HEK293 (cell line): Measurements from ENCODE around the gene IP6K2.

Experiments
- CTCF ChIA-PET: fragments of 350-600 bp; formaldehyde crosslinking; extraction: SDS; loops from one replicate; lab custom pipeline; 2021; ENCODE audit warnings: antibody characterized with exemption; lab: Yijun Ruan, JAX
- POLR2A ChIA-PET: fragments of 300-600 bp; formaldehyde crosslinking; extraction: SDS; loops from one replicate; lab custom pipeline; 2020; ENCODE audit warnings: antibody characterized with exemption, inconsistent platforms; lab: Yijun Ruan, JAX
- H3K27ac ChIP-seq: fragments of 200-500 bp; sonication (Bioruptor generic); 2 replicates; pipeline ENCODE4 v1.5.1; 2014; ENCODE audit warnings: low read depth, low read length, control low read depth, inconsistent platforms; ENCODE audit errors: extremely low read depth
- H3K36me3 ChIP-seq, 2 experiments: fragments of 200-500 bp in 1 of 2; sonication (Bioruptor generic) in 1 of 2; 1 replicate in 1 of 2; 2 replicates in 1 of 2; pipeline ENCODE4 v1.5.1; 2014 to 2017; ENCODE audit warnings: inconsistent platforms in 2 of 2, low read length in 2 of 2; ENCODE audit not compliant: control insufficient read depth in 2 of 2, insufficient read depth in 1 of 2
- H3K4me1 ChIP-seq: fragments of 200-500 bp; sonication (Bioruptor generic); 2 replicates; pipeline ENCODE4 v1.5.1; 2014; ENCODE audit warnings: mild to moderate bottlenecking, low read length, inconsistent platforms; ENCODE audit not compliant: control insufficient read depth, insufficient read depth
- H3K4me3 ChIP-seq: 2 replicates; pipeline ENCODE4 v1.5.1; 2011; ENCODE audit warnings: low read depth, mild to moderate bottlenecking, control low read depth, low read length, moderate library complexity
- H3K9me3 ChIP-seq: fragments of 200-500 bp; sonication (Bioruptor generic); 2 replicates; pipeline ENCODE4 v1.5.1; 2014; ENCODE audit warnings: low read depth, low read length, inconsistent platforms; ENCODE audit not compliant: control insufficient read depth, insufficient read depth
- INSM2 ChIP-seq: fragments of 450-650 bp; formaldehyde crosslinking; IDR thresholded peaks from 2 replicates; pipeline ENCODE4 v1.5.1; 2016; ENCODE audit warnings: missing biosample characterization, missing genetic modification characterization
- KLF7 ChIP-seq: fragments of 450-650 bp; formaldehyde crosslinking; IDR thresholded peaks from 2 replicates; pipeline ENCODE4 v1.5.1; 2016; ENCODE audit warnings: missing biosample characterization, missing genetic modification characterization, borderline replicate concordance
- PBX3 ChIP-seq: sonication (generic); formaldehyde crosslinking; IDR thresholded peaks from 2 replicates; pipeline ENCODE4 v1.8.1; 2022; ENCODE audit warnings: mild to moderate bottlenecking, moderate library complexity, missing genetic modification reagents
- PRDM1 ChIP-seq: fragments of 450-650 bp; formaldehyde crosslinking; IDR thresholded peaks from 2 replicates; pipeline ENCODE4; 2016; ENCODE audit warnings: missing biosample characterization, missing genetic modification characterization
- RBAK ChIP-seq: fragments of 450-650 bp; formaldehyde crosslinking; IDR thresholded peaks from 2 replicates; pipeline ENCODE4 v1.5.1; 2016; ENCODE audit warnings: missing biosample characterization, missing genetic modification characterization
- REST ChIP-seq: fragments of 450-650 bp; formaldehyde crosslinking; IDR thresholded peaks from 2 replicates; pipeline ENCODE4 v1.5.1; 2016; ENCODE audit warnings: missing biosample characterization, missing genetic modification characterization
- SCRT1 ChIP-seq: fragments of 450-650 bp; formaldehyde crosslinking; IDR thresholded peaks from 2 replicates; pipeline ENCODE4 v1.5.1; 2016; ENCODE audit warnings: missing biosample characterization, missing genetic modification characterization, borderline replicate concordance
- SCRT2 ChIP-seq: fragments of 450-650 bp; formaldehyde crosslinking; IDR thresholded peaks from 2 replicates; pipeline ENCODE4 v1.5.1; 2016; ENCODE audit warnings: missing biosample characterization, missing genetic modification characterization
- ZBTB6 ChIP-seq: fragments of 450-650 bp; formaldehyde crosslinking; IDR thresholded peaks from 2 replicates; pipeline ENCODE4 v1.5.1; 2017; ENCODE audit warnings: missing biosample characterization, missing genetic modification characterization
- ZFP41 ChIP-seq: fragments of 450-650 bp; formaldehyde crosslinking; IDR thresholded peaks from 2 replicates; pipeline ENCODE4 v1.5.1; 2016; ENCODE audit warnings: missing biosample characterization, missing genetic modification characterization, borderline replicate concordance
- ZNF138 ChIP-seq: fragments of 450-650 bp; formaldehyde crosslinking; IDR thresholded peaks from 2 replicates; pipeline ENCODE4 v1.5.1; 2016; ENCODE audit warnings: missing biosample characterization, missing genetic modification characterization, borderline replicate concordance
- ZNF174 ChIP-seq: fragments of 450-650 bp; formaldehyde crosslinking; IDR thresholded peaks from 2 replicates; pipeline ENCODE4 v1.5.0; 2017; ENCODE audit warnings: missing biosample characterization, mild to moderate bottlenecking, missing genetic modification characterization
- ZNF354C ChIP-seq: fragments of 450-650 bp; formaldehyde crosslinking; IDR thresholded peaks from 2 replicates; pipeline ENCODE4 v1.5.1; 2016; ENCODE audit warnings: missing biosample characterization, missing genetic modification characterization, low read depth, borderline replicate concordance
- ZNF398 ChIP-seq: fragments of 450-650 bp; formaldehyde crosslinking; IDR thresholded peaks from 2 replicates; pipeline ENCODE4 v1.5.1; 2017; ENCODE audit warnings: missing biosample characterization, missing genetic modification characterization
- ZNF768 ChIP-seq: fragments of 450-650 bp; formaldehyde crosslinking; IDR thresholded peaks from 2 replicates; pipeline ENCODE4 v1.5.1; 2018; ENCODE audit warnings: missing biosample characterization, mild to moderate bottlenecking, missing genetic modification characterization
- ZNF785 ChIP-seq: fragments of 450-650 bp; formaldehyde crosslinking; IDR thresholded peaks from 2 replicates; pipeline ENCODE4 v1.5.1; 2016; ENCODE audit warnings: missing biosample characterization, missing genetic modification characterization
- ZNF791 ChIP-seq: fragments of 450-650 bp; formaldehyde crosslinking; IDR thresholded peaks from 2 replicates; pipeline ENCODE4 v1.5.1; 2016; ENCODE audit warnings: missing biosample characterization, missing genetic modification characterization
- ZSCAN16 ChIP-seq: fragments of 450-650 bp; formaldehyde crosslinking; IDR thresholded peaks from 2 replicates; pipeline ENCODE4 v1.5.1; 2016; ENCODE audit warnings: missing biosample characterization, missing genetic modification characterization
- TF ChIP-seq, protein P1 (sequence below): fragments of 450-650 bp; formaldehyde crosslinking; IDR thresholded peaks from 2 replicates; pipeline ENCODE4 v1.5.1; 2016; ENCODE audit warnings: missing biosample characterization, missing genetic modification characterization
- TF ChIP-seq, protein P2 (sequence below): fragments of 450-650 bp; IDR thresholded peaks from 2 replicates; pipeline ENCODE4 v1.5.1; 2018; ENCODE audit warnings: missing biosample characterization, mild to moderate bottlenecking, missing genetic modification characterization

Gene IP6K2

GRCh38 chr3:48690846-48691458 lies 26.1 kb downstream of the IP6K2 start:
- POLR2A ChIA-PET: no interaction called here

More at GRCh38 chr3:48690846-48691458, 26.1 kb downstream of the IP6K2 start:
- CTCF ChIA-PET: no interaction called here
- peaks cover 37 to 83% of the 10 kb centered on the region in 2 experiments for H3K36me3 ChIP-seq
- no peaks in the 10 kb centered on the region for H3K9me3 ChIP-seq
- no peak for TF ChIP-seq REST (tag by site-specific recombination)
- no peak for TF ChIP-seq RBAK (tag by site-specific recombination)
- no peak for TF ChIP-seq PRDM1 (tag by site-specific recombination)
- no peak for TF ChIP-seq SCRT2 (tag by site-specific recombination)
- no peak for TF ChIP-seq ZNF138 (tag by site-specific recombination)
- TF ChIP-seq ZNF768 (tag by site-specific recombination): no peak
- no peak for TF ChIP-seq ZNF791 (tag by site-specific recombination)
- TF ChIP-seq, protein P1, sequence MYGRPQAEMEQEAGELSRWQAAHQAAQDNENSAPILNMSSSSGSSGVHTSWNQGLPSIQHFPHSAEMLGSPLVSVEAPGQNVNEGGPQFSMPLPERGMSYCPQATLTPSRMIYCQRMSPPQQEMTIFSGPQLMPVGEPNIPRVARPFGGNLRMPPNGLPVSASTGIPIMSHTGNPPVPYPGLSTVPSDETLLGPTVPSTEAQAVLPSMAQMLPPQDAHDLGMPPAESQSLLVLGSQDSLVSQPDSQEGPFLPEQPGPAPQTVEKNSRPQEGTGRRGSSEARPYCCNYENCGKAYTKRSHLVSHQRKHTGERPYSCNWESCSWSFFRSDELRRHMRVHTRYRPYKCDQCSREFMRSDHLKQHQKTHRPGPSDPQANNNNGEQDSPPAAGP (tag by site-specific recombination): no peak
- TF ChIP-seq SCRT1 (tag by site-specific recombination): no peak
- TF ChIP-seq, protein P2, sequence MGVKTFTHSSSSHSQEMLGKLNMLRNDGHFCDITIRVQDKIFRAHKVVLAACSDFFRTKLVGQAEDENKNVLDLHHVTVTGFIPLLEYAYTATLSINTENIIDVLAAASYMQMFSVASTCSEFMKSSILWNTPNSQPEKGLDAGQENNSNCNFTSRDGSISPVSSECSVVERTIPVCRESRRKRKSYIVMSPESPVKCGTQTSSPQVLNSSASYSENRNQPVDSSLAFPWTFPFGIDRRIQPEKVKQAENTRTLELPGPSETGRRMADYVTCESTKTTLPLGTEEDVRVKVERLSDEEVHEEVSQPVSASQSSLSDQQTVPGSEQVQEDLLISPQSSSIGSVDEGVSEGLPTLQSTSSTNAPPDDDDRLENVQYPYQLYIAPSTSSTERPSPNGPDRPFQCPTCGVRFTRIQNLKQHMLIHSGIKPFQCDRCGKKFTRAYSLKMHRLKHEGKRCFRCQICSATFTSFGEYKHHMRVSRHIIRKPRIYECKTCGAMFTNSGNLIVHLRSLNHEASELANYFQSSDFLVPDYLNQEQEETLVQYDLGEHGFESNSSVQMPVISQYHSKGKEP: no peak
- TF ChIP-seq ZBTB6 (tag by site-specific recombination): no peak
- TF ChIP-seq ZNF354C (tag by site-specific recombination): no peak
- no peak for TF ChIP-seq ZFP41 (tag by site-specific recombination)
- TF ChIP-seq INSM2 (tag by site-specific recombination): no peak
- TF ChIP-seq ZNF398 (tag by site-specific recombination): no peak
- no peak for TF ChIP-seq KLF7 (tag by site-specific recombination)
- no peak for TF ChIP-seq PBX3
- no peak for TF ChIP-seq ZNF174
- no peak for TF ChIP-seq ZSCAN16
- TF ChIP-seq ZNF785 (tag by site-specific recombination): no peak
- peaks cover 5% of the 10 kb centered on the region for H3K4me1 ChIP-seq
- H3K27ac ChIP-seq: no peak overlapping the region
- no peak overlapping the region for H3K4me3 ChIP-seq
